Stimulated activated CD8-positive, alpha-beta memory T cell treated with anti-CD3 and anti-CD28 coated beads, Interleukin-4, amount 100 ng/mL, for 48 hours (primary cell): ENCODE results near the gene C10orf71.

Source experiments
- DNase-seq: peaks from one replicate; pipeline ENCODE4 v3.0.0-alpha.2; 2020

Gene C10orf71

DNA sequence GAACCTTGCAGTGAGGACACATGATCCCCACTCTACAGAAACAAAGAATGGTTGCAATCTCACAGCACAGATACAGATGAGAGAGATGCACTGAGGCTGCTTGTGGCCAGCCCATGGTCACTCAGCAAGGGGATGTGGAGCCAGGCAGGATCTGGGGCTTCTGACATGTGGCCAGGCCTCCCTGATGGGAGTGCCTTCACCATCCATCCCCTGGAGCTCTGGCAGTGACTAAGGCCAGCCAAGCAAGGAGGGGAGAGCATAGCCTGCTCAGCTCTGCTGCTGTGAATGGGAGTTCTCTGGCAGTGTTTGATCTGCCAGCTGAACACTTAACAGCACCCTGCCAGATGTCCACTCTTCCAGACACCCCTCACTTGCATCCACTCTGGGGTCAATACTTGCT, 19.8 kb downstream of the C10orf71 start:
- DNase-seq, result no peak

DNA sequence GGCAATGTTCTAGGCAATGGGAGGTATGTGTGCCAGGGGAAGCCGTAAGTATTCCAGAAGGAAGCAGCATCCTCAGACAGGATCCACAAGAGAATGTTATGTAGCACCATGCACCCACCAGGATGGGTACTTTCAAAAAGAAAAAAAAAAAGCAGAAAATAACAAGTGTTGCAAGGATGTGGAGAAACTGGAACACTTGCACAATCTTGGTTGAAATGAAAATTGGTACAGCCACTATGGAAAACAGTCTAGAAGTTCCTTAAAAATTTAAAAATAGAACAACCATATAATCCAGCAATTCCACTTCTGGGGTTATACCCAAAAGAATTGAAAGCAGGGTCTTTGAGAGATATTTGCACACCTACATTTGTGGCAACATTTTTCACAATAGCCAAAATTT, 20.2 kb downstream of the C10orf71 start:
- no peak for DNase-seq

- no peak for DNase-seq
Measured at GRCh38 chr10:49320191-49320590, 21.2 kb downstream of the C10orf71 start.

DNA sequence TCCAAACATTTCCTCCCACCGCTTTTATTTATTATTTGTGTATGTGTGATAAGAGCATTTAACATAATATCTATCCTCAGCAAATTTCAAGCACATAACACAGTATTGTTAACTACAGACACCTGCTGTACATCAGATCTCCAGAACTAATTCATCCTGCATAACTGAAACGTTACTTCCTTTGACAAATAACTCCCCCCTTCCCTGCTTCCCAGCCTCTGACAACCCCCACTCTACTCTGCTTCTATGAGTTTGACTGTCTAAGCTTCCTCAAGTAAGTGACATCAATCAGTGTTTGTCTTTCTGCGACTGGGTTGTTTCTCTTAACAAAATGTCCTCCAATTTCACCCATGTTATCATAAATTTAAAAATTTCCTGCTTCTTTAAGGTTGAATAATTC, 22.1 kb downstream of the C10orf71 start:
- DNase-seq, result no peak

DNA sequence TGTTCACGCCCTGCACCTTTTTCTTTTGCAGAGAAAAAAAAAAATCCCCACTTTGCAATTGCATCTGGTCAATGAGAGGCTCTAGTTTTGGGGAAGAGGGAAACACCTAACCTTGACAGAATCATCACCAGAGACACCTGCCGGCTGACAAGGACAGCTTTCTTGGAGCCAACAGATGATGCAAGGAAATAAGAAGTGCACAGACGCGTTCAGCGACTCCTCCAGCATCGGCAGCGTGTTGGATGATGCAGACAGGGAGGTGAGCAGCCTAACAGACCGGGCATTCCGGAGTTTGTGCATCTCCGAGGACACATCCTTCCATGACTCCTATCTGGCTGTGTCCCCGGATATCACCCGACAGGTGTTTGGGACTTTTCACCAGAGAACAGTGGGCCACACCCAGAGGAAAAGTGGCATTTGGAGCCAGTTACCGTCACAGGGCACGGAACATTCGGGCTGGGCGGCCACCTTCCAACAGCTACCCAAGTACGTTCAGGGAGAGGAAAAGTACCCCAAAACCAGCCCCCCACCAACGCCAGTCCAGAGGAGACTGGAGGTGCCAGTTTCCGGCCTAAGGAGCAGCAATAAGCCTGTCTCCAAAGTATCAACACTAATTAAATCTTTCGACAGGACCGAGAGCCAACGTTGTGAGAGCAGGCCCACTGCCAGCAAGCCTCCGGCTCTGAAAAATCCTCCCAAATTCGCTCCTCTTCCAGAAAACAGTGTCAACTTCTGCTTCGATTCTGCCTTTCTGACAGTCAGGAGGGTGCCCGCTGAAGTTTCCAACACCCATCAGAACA, 23.6 kb downstream of the C10orf71 start:
- no peak for DNase-seq

DNA sequence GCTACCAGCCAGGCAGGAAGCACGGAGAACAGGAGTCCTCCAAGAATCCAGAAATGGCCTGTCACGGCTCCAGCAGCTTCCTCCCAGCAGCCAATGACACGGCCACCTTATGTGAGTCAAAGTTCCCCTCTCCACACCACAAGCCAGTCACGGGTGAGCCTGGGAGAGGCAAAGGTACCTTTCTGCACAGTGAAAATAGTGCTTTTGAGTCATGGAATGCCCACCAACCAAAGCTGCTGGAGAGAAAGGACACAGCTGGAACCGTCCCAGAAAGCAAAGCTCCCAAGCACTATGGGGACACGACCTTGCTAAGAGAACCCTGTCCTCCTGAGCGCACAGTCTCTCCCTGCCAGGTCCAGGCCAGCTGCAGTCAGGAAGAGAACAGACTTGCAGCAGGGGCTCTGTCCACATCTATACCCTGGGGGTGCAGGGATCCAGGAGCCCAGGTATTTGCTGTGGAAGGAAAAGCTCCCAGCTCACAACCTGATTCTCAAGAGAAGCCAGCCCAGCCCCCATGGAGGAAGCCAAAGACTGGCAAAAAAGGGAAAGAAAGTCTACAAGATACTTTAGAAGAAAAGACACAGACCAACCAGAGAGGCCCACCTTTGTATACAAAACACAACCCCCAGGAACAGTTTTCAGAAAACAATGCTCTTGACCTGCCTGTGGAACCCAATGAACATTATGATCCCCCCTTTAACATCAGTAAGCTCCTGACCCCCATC, 24.4 kb downstream of the C10orf71 start:
- no peak for DNase-seq

DNA sequence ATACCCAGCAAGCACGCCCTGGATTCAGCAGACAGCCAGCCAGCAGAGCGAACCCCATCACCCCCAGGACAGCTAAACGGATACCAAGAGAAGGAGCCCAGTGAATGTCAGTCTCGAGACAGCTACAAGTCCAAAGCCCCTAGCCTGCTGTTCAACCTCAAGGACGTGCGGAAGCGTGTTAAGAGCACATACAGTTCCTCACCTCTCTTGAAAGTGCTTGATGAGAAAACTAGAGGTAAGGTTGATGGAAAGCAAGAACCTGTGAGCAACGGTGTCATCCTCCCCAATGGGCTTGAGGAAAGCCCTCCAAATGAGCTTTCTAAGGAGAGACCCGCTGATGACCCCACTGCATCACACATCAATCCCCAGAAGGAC, 24.9 kb downstream of the C10orf71 start:
- no peak for DNase-seq

DNA sequence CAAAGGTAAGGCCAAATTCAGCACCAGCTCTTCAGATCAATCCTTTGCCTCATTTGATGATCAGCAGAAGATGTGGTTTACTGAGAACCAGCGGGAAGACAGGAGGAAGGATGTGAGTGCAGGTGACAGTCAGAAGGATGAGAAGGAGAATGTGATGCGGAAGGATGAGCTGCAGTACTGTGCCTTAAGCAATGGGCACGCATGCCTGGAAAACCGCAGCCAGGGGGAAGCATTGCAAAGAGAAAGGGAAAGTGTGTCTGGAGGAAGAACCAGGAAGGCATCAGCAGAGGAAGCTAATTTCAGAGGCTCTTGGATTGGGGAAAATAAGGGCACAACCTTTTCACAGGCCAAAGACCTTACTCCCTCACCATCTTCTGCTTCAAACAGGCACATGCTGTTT, 25.7 kb downstream of the C10orf71 start:
- DNase-seq, result no peak

- DNase-seq, result no peak
Measured at GRCh38 chr10:49325131-49325915, 26.4 kb downstream of the C10orf71 start.

DNA sequence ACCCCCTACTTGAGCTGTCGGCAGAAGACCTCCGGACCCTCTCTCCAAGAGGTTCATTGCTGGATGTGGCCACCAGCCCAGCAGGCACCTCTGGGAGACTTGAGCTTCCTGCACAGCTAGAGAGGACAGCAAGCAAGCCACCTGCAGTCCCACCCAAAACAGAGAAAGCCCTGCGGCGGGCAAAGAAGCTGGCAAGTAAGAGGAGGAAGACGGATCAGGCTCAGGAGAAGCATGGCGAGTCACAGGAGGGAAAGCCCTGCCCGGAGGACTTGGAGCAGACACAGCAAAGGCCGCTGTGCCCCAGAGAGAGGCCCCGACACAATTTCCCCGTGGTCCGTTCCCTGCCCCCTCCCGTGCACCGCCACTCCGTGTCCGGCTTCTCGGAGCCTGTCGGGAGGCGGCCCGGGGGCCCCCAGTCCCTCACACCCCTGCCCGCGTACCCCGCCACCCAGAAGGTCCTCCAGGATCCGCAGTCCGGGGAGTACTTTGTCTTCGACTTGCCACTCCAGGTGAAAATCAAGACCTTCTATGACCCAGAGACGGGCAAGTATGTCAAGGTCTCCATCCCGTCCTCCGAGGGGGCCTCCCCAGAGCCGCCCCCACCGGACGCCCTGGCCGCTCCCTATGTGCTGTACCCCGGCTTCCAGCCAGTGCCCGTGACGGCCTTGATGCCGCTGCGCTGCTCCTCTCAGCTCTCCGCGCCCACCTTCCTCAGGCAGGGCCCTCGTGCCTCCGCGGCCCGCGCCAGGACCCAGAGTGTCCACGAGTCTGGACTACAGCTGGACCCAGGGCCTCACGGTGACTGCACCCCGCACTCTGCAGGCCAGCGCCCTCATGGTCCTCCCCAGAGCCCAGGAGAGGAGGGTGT, 27.2 kb downstream of the C10orf71 start:
- DNase-seq, result no peak

DNA sequence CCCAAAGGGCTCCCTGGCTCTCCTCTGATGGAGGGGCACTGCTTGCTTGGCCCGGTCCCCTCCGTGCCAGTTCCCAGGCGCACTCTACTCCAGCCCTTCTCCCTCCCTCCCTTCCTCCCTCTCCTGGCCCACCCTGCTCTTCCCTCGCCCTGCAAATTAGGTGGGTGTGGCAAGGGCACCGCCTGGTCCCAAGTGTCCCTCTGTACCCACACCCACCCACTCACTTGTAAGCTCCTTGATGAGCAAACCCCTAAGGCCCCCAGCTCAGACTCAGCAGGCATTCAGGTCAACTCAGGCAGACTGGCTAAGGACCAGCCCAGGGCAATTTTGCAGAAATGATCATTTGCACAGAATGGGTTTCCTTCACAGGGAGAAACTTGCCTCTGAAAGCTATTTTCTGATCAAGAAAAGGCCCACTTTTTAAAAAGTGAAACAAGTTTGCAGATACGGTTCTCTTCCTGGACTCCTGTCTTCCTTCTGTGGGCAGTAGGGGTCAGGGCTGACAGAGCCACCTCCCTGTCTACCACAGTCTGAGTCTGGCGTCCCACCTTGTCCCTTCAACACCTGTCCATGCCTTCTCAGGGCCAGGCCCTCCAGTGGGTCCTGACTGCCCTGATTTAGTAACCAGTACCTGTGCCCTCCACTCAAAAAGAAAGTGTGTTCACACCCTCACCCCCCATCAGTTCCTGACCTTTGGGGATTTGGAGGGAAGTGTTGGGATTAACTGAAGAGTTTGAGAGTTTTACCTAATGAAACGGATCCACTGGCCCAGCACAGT, 28.3 kb downstream of the C10orf71 start:
- no peak for DNase-seq

DNA sequence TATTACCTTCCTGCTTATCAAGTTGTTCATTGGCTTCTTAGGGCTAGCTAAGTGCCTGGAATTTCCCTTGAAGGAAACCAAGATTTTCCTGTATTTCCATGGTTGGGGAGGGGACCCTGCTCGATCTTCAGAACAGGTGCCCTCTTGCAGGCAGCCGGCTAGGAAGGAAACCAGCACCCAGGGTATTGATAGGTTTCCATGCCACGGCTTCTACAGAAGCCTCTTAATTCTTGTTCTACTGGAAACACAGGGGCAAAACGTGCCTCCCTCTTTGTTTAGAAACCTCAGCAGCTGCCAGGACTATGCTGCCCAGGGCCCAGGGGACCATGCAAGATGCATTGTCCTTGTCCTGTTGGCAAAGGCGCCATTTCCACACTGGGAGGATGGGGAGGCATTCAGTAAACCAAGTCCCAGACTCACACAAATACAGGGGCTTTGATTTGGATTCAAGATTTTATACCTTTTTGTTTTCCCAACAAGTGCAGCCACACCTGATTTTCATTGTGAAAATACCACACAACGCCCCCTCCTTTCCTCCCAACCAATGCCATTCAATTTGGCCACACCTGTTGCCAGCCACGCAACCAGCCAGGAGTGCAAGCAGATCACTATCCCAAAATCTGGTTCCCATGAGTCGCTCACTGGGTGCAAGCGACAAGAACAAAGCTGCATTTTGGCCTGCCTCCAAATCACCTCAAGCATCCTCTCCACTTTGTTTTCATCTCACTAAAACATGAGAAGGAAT, 29.6 kb downstream of the C10orf71 start:
- no peak for DNase-seq

DNA sequence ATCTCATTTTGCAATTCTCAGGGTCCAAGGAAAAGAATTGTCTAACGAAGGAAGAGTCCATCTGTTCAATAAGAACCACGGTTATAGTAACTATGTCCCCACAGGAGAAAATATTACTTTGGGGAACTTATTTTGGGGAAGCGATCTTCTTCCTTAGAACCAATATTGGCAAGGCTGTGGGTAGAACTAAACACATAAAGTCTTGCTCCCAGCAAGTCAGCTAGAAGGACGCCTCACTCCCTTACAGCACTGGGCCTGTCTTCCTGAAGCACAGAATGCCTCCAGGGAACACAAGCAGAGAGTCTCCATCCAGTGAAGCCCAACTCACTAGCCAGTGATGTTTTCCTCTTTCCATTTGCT, 30.2 kb downstream of the C10orf71 start:
- DNase-seq, result no peak

DNA sequence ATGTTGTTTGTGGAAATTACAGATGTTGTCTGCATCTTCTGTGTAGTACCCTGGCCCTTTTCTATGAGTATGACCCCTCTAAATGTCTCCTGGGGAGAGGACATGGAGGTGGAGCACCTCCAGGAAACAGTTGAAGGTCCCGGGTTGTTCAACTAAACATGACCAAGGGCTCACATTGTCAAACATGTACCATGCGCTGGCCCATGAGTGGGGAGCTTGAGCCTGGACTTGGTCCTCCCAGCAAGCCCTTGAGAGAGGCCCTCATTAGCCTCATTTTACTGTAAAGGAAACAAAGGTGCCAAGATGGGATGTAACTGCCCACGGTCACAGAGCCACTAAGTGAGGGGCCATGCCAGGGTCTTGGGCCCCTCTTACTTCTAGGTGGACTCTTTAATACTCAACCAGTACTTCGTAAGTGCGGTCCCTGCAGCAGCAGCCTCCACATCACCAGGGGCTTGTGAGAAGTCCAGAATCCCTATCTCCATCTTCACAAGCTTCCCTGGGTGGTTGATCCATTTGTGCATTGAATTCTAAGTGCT, 31.2 kb downstream of the C10orf71 start:
- no peak for DNase-seq

- no peak for DNase-seq
Measured at GRCh38 chr10:49331431-49331830, 32.5 kb downstream of the C10orf71 start.

DNA sequence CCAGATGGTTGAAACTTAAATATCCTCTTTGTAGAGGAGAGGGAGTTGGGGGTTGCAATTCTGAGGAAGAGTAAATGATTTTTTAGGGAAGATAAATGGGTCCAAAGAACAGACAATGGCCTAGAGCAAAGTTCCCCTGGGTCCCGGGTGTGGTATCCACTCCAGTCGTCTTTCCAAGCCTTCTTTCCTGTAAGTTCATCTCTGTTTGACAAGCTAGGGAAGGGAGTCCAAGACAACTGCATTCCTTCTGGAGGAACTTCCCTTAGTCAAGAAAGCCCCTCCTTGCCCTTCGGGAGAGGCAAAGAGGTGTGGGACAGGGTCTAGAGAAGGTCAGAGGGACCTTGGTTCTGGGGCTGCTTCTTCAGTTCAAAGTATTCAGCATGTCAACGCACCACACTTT, 33.4 kb downstream of the C10orf71 start:
- no peak for DNase-seq

DNA sequence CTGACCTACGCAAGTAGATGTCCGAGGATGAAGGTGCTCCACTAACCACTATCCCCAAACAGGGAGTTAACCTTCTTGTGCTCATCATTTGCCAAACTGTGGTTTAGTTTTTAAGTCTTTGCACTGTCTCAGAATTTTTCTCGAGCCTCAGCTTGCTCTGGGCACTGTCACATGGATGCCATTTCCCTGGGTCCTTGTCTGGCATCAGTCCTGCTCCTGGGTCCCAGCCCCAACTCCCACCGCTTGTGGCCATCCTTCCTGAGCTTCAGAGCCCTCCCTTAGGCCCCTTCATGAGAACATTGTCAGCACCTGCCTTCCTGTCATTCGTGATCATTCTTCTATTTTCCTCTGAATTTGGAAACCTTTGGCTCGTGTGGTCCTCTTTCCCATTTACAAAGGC, 33.8 kb downstream of the C10orf71 start:
- DNase-seq, result no peak

- no peak for DNase-seq
Measured at GRCh38 chr10:49333192-49333591, 34.2 kb downstream of the C10orf71 start.

GRCh38 chr10:49334964-49335363, 36.0 kb downstream of the C10orf71 start:
- DNase-seq, result no peak

GRCh38 chr10:49335364-49335972, 36.5 kb downstream of the C10orf71 start:
- no peak for DNase-seq

DNA sequence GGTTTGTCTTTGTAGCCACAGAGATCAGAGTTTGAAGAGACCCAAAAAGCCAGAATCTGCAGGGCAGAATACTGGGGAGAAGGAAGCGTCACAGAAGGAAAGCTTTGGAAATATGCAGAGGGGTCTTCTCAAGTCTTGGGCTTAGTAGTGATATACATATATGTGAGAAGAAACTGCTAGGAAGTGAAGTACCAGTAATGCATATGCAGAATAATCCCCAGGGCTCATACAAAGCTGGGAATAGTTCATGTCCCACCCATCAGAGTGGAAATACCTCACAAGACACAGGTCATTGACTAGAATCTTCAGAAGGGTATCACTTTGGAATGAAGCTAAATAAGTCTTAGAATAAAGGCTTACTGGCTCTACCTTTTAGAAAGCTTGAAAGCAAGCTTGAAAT, 39.6 kb downstream of the C10orf71 start:
- DNase-seq, result no peak
